ENCODE data around the gene BAZ1B. TPM values are rescaled to one million over a fixed set of nuclear protein-coding genes. Genes with fewer than 3 reads are reported as not detected.

Gene BAZ1B
- total and polyA plus RNA-seq, 9 of the 15 experiments (the other 6 are each of a cell fraction or from before 2014, with no cell fraction given), result 15.0 to 134 (median 79.5) TPM

DNA sequence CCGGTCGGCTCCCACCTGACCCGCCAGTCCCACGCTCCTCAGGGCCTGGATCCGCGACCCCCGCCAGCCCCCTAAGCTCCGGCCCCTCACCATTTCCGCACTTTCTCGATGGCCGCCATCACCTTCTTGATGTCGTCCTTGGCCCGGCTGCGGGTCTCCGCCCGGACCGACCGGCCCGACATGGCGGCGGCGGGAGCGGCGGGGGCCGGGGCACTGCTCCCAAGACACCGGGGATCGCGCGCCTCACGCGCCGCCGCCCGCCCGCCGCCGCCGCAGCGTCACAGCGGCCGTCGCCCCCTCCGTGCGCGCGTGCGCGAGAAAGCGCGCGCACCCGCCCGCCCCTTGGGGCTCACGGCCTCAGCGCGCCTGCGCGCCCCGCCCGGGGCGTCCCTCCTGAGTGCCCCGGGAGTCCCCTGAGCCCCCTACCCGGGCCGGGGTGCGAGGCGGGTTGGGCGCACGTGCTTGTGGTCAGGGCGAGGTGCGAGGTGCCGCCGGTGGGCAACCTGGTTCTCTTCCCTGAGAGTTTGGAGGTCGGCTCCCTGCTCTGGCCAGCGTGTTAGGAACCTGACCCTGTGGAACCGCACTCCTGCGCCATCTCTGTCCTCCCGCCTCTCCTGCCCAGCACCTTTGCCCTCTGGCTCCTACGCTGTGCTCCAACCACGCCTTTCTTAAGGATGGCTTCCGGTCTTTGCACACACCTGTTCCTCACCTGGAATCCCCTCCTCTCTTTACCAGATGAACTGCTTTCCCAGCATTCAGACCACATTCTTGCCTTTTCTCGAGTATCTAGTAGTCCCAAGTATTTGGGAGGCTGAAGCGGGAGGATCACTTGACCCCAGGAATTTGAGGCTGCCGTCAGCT, 35.5 kb upstream of the BAZ1B start, which contains the start of gene BCL7B:
Gene BCL7B (minus strand): TSS at position 294 of the 861 bp plus-strand sequence. CDS start 112 bp downstream, at position 182.
- WGBS (ENCODE audit: insufficient coverage, low coverage, missing lambda C conversion rate), result 5% methylated on average over 46 of the region's 83 CpGs
- FAIRE-seq, result peak; percentile 44
- peaks cover 29% of the 10 kb centered on the region for H3K36me3 ChIP-seq (ENCODE audit: control insufficient read depth, insufficient read depth, low read length)
- H3K79me2 ChIP-seq (ENCODE audit: control insufficient read depth, insufficient read depth, low read length), result peaks cover 41% of the 10 kb centered on the region
- DNase-seq (ENCODE audit: extremely low read depth in 1 of 4, low spot score in 3 of 4), result peak; percentile 90 to 100 (median 100)
- peak within 1 kb of the TSS; percentile 84 for H3K4me2 ChIP-seq (ENCODE audit: insufficient read depth, low read length)
- ChIA-PET POLR2A (interaction anchor here (1.2 to 1.9 kb wide), 5 partner anchors 10 to 35 kb away, joined by 3 to 7 read pairs (median 5); partner anchors contain the start of genes BAZ1B and TBL2), CTCF (ENCODE audit: low intra/inter-chr PET ratio) (interaction anchor here (0.7 kb wide), 1 partner anchor 36 kb away, joined by 3 read pairs; no protein-coding TSS in a partner anchor)
- no peaks in the 10 kb centered on the region for H3K9me3 ChIP-seq (replicated peaks; ENCODE audit: control insufficient read depth, insufficient read depth, low read depth, low read length)
- H4K20me1 ChIP-seq (replicated peaks; ENCODE audit: control insufficient read depth, insufficient read depth, low read length), result peaks cover 2% of the 10 kb centered on the region
- intact Hi-C loops (cut with micrococcal nuclease) (loop anchor here (2.0 kb wide), 1 partner anchor 37 kb away; no protein-coding TSS in a partner anchor), in situ Hi-C loops (cut with MboI) (no loop called here)
- H3K4me3 ChIP-seq, result peak within 1 kb of the TSS; percentile 95
- BruUV-seq (replicated peaks), result no TSS peak
- H3K27ac ChIP-seq (ENCODE audit: extremely low read depth, low read depth, low read length), result peak within 1 kb of the TSS; percentile 99
- peak within 1 kb of the TSS; percentile 99 for H2AFZ ChIP-seq (ENCODE audit: low read depth, low read length)
- H3K9me1 ChIP-seq (ENCODE audit: control insufficient read depth, insufficient read depth, low read length), result no peaks in the 10 kb centered on the region
- peaks cover 31 to 37% of the 10 kb centered on the region in 2 experiments for H3K4me1 ChIP-seq (replicated peaks in 1 of 2; ENCODE audit: control insufficient read depth in 2 of 2, insufficient read depth in 2 of 2, low read length in 2 of 2)
- ATAC-seq, result peak; percentile 63
- peak within 1 kb of the TSS; percentile 90 to 93 for H3K9ac ChIP-seq (ENCODE audit: insufficient read depth in 1 of 2, low read depth in 2 of 2, low read length in 2 of 2)
- H3K27me3 ChIP-seq (ENCODE audit: control insufficient read depth in 2 of 2, insufficient read depth in 2 of 2, low read length in 2 of 2), result no peaks in the 10 kb centered on the region
- TF ChIP-seq TEAD2 (tag; IDR thresholded peaks at IDR 0.05) (peak; percentile 81), KDM5B (IDR thresholded peaks at IDR 0.05; ENCODE audit: insufficient replicate concordance, low read depth, low read length) (peak; percentile 9), PHB (CRISPR knock-in tag; IDR thresholded peaks at IDR 0.05) (peak; percentile 56; the same call in 1 of the 2 replicates), HMG20B (CRISPR knock-in tag; IDR thresholded peaks at IDR 0.05) (no peak), C11orf30 (IDR thresholded peaks at IDR 0.05; ENCODE audit: low read depth) (peak; percentile 38), KHSRP (IDR thresholded peaks at IDR 0.05) (no peak), ZEB2 (IDR thresholded peaks at IDR 0.05) (peak; percentile 89), E2F8 (IDR thresholded peaks at IDR 0.05; ENCODE audit: low read depth, partially characterized antibody) (no peak), E2F5 (CRISPR knock-in tag; IDR thresholded peaks at IDR 0.05) (no peak), LEF1 (IDR thresholded peaks at IDR 0.05) (0 out of 2 replicates have a peak, but pooled peaks have one; percentile 43)
- TF ChIP-seq, protein P1, sequence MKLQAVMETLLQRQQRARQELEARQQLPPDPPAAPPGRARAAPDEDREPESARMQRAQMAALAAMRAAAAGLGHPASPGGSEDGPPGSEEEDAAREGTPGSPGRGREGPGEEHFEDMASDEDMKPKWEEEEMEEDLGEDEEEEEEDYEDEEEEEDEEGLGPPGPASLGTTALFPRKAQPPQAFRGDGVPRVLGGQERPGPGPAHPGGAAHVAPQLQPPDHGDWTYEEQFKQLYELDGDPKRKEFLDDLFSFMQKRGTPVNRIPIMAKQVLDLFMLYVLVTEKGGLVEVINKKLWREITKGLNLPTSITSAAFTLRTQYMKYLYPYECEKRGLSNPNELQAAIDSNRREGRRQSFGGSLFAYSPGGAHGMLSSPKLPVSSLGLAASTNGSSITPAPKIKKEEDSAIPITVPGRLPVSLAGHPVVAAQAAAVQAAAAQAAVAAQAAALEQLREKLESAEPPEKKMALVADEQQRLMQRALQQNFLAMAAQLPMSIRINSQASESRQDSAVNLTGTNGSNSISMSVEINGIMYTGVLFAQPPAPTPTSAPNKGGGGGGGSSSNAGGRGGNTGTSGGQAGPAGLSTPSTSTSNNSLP (IDR thresholded peaks at IDR 0.05; ENCODE audit: borderline replicate concordance, low read depth, low read length), result no peak
